IPS-20b (cell line): ENCODE results near the gene GPM6B.

Experiments
- H3K27ac ChIP-seq: one replicate; pipeline ENCODE4 v1.5.1; 2013; ENCODE audit warnings: low read length
- H3K27me3 ChIP-seq: 2 replicates; pipeline ENCODE4 v1.6.1; 2013; ENCODE audit warnings: mild to moderate bottlenecking, low read length, inconsistent platforms; ENCODE audit not compliant: insufficient read depth
- H3K36me3 ChIP-seq: 2 replicates; pipeline ENCODE4 v1.6.1; 2013; ENCODE audit warnings: low read depth, mild to moderate bottlenecking, inconsistent platforms, low read length, moderate library complexity; ENCODE audit not compliant: insufficient read depth
- H3K4me1 ChIP-seq: 2 replicates; pipeline ENCODE4 v1.6.1; 2013; ENCODE audit warnings: mild to moderate bottlenecking, control low read depth, inconsistent platforms, low read length, moderate library complexity; ENCODE audit not compliant: insufficient read depth
- H3K4me3 ChIP-seq: 2 replicates; pipeline ENCODE4 v1.5.1; 2013; ENCODE audit warnings: mild to moderate bottlenecking, low read length, inconsistent platforms
- H3K9ac ChIP-seq: 2 replicates; pipeline ENCODE4 v1.6.1; 2013; ENCODE audit warnings: low read depth, mild to moderate bottlenecking, inconsistent platforms, low read length, moderate library complexity
- H3K9me3 ChIP-seq: 2 replicates; pipeline ENCODE4 v1.6.1; 2013; ENCODE audit warnings: mild to moderate bottlenecking, low read depth, low read length, inconsistent platforms; ENCODE audit not compliant: insufficient read depth

GPM6B gene

DNA sequence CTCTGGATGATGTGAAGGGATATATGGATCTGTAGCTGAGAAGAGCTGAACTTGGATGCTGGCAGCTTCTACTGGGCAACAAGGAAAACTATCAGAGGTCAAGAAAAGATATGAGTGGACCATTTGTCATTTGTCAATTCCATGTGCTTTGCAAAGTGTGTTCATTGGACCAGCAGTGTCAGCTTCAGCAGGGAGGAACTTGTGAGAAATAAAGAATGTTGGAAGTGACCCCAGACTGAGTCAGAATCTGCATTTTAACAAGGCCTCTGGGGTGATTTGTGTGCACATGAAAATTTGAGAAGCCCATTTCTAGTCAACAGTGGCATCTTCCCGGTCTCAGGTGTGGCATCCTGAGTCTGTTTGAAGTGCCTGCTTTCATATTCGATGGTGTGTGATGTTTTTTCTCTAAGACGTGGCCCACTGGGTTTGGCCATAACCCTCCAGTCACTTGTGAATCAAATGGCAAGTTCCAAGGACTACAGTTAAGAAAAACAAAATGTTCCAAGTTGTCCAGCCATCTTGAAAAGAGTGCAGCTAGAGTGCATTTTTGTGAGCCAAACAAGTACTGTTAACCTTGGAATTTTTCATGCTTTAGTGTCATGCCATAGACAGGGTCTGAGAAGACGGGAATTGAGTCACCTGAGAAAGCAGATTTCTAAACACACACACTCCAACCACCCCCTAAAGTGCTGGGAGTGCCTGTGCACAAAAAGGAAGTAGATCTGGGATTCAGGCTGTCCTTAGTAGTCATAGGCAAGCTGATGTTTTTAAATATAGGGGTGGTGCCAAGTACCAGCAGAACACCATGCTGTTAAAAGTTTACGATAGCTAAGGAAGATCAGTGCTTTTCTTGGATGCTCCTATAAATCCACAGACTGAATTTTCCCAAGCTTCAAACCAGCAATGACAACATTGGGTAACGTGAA, 26.4 kb downstream of the GPM6B start:
- no peaks in the 10 kb centered on the region for H3K36me3 ChIP-seq
- no peak overlapping the region for H3K27ac ChIP-seq
- H3K9me3 ChIP-seq = no peaks in the 10 kb centered on the region
- no peak overlapping the region for H3K9ac ChIP-seq
- peaks cover 5% of the 10 kb centered on the region; the same call in 1 of the 2 replicates for H3K4me1 ChIP-seq
- H3K4me3 ChIP-seq = no peak overlapping the region
- no peaks in the 10 kb centered on the region for H3K27me3 ChIP-seq

DNA sequence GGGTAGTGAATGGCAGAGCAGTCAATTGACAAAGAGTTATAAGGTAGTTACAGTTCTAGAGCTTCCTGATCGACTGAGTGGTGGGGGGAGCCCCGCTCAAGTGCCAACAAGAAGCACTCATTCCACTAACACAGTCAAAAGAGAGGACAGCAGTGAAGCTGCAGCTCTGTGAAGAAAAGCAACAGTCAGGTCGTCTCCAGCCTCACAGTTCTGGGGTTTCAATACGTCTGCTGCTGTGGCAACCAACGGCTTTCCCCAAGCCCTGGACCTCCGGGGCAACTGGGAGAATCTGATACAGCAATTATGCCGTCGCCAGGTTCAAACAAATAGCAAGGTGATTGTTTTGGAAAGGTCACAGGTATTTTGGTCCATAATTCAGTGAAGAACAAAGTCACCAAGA, 30.8 kb downstream of the GPM6B start:
- no peaks in the 10 kb centered on the region for H3K27me3 ChIP-seq
- peaks cover 5% of the 10 kb centered on the region for H3K4me1 ChIP-seq
- H3K4me3 ChIP-seq = no peak overlapping the region
- peaks cover 25% of the 10 kb centered on the region; the same call in 1 of the 2 replicates for H3K36me3 ChIP-seq
- H3K9me3 ChIP-seq = no peaks in the 10 kb centered on the region
- no peak overlapping the region for H3K27ac ChIP-seq
- H3K9ac ChIP-seq = no peak overlapping the region

DNA sequence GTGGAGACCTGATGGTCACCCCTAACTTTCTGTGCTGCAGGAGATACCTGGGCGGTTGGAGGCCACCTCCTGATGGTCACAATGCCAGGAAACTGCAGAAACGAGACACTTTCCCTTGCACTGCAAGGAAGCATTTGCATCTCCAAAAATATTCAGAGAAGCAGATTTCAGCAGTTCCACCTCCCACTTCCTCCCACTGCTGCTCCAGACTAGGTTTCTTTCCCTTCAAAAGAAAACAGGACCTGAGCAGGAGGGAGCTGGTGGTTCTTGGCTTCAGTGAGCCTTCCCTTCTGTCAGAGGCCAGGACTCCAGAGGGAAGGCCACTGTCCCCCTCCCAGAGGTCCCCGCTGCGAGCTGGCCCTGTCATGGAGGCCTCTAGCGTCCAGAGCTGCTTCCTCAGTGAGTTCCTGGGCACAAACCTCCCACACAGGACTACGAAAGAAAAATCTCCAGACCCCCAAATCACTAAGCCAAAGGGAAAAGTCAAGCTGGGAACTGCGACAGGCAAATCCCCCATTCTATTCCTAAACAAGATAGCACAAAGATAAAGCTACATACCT, 35.9 kb downstream of the GPM6B start:
- H3K9ac ChIP-seq = no peak overlapping the region
- H3K36me3 ChIP-seq = peaks cover 54% of the 10 kb centered on the region
- no peaks in the 10 kb centered on the region; the same call in 1 of the 2 replicates for H3K4me1 ChIP-seq
- H3K27me3 ChIP-seq = no peaks in the 10 kb centered on the region
- H3K9me3 ChIP-seq = no peaks in the 10 kb centered on the region
- no peak overlapping the region for H3K4me3 ChIP-seq
- no peak overlapping the region for H3K27ac ChIP-seq

DNA sequence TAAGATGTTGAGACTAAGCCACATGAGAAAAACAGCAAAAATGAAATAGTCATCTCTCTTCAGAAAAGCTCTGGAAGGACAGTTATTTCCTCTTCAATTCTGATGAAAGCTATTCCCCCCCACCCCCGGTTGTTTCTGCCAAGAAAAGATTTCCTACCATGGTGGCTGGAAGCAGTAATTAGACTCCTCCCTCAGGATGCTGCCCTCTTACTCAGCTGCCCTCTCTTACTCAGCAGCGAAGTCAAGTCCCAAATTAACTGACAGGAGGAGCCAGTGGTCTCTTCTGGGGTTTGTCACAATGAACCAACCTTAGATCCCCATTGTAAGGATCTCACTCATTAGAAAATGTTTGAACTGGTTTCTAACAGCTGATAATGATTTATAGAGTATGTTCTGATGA, 38.0 kb downstream of the GPM6B start:
- H3K4me1 ChIP-seq = no peaks in the 10 kb centered on the region; the same call in 1 of the 2 replicates
- H3K36me3 ChIP-seq = peaks cover 74% of the 10 kb centered on the region
- no peak overlapping the region for H3K4me3 ChIP-seq
- H3K27ac ChIP-seq = no peak overlapping the region
- no peaks in the 10 kb centered on the region for H3K9me3 ChIP-seq
- H3K9ac ChIP-seq = no peak overlapping the region
- no peaks in the 10 kb centered on the region for H3K27me3 ChIP-seq

DNA sequence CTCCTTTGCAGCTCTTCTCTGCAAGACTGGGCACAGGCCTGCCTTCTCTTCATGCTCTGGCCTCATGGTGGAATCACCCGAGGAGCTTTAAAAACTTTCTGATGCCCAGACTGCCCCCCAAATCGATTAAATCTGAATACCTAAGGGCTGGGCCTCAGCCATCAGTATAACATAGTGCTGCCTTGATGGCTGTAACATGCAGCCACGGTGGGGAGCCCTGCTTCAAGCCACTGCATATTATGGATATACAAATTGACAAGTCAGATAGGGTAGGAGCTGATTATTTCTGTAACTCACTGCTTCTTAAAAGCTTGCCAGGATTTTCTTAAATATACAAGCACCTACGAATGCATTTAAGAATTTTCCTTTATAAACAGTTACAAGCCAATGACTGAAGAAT, 40.5 kb downstream of the GPM6B start:
- no peak overlapping the region for H3K9ac ChIP-seq
- H3K9me3 ChIP-seq = no peaks in the 10 kb centered on the region
- no peak overlapping the region for H3K4me3 ChIP-seq
- no peak overlapping the region for H3K27ac ChIP-seq
- no peaks in the 10 kb centered on the region for H3K27me3 ChIP-seq
- no peaks in the 10 kb centered on the region; the same call in 1 of the 2 replicates for H3K4me1 ChIP-seq
- peaks cover 77% of the 10 kb centered on the region for H3K36me3 ChIP-seq

DNA sequence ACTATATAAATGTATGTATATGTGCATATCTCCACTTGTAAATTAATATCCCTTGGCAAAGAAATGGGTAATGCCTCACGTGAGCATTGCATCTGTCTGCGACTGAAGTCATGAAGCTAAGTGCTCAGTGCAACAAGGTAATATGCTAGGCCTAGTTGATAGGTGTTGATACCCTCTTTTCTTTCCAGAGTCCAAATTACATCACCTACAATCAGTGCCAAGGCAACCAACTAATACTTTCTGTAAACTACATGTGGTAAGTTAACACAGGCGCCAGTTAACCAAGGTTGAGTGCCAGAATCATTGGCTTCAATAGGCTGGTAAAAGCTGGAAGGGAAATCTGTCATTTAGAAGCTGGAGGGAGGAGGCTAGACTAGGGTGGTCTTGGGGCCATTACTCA, 41.1 kb downstream of the GPM6B start:
- no peak overlapping the region for H3K27ac ChIP-seq
- H3K4me1 ChIP-seq = no peaks in the 10 kb centered on the region
- H3K27me3 ChIP-seq = no peaks in the 10 kb centered on the region
- no peaks in the 10 kb centered on the region for H3K9me3 ChIP-seq
- H3K9ac ChIP-seq = no peak overlapping the region
- H3K36me3 ChIP-seq = peaks cover 80% of the 10 kb centered on the region
- no peak overlapping the region for H3K4me3 ChIP-seq

DNA sequence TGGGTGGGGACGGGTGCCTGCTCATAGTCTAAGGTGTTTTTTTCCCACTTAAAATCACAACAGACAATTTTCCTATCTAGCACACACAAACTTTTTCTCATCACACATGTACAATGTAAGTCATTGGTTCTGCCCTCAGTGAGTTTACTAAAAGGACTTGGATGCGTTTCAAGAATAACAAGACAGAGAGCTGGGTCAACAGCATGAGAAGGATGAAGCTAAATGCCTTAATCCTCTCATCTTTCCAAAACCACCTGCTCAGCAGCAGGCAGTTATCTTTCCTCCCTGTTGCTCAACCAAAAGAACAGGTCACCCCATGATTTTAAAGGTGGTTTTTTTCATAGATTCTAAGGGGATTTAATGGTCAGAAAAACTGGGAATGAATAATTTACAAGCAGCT, 42.2 kb downstream of the GPM6B start:
- H3K9me3 ChIP-seq = no peaks in the 10 kb centered on the region
- H3K4me3 ChIP-seq = no peak overlapping the region
- H3K4me1 ChIP-seq = no peaks in the 10 kb centered on the region
- no peak overlapping the region for H3K27ac ChIP-seq
- no peaks in the 10 kb centered on the region for H3K27me3 ChIP-seq
- no peak overlapping the region for H3K9ac ChIP-seq
- peaks cover 92% of the 10 kb centered on the region for H3K36me3 ChIP-seq

DNA sequence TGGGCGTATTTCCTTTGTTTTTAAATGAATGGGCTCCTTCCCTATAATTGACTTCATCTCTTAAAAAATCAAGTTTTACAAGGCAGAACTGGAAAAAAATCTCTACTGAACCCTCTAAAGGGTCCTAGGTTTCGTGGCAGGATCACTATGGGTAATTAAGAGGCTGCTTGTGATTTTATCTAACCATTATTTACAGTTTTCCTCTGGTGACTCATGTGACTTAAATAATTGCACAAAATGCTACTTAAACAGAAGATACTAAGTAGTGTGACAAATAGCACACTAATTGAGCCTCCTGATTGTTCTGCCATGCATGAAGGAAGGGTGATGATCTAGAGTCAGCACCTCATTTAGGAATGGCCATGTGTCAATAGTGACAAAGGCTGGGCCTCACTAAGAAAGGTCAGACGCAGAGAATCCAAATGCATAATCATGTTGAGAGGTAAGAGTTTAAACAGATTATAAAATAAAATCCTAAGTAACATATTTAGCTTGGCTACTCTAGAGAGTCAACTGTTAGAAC, 46.8 kb downstream of the GPM6B start:
- H3K4me3 ChIP-seq = no peak overlapping the region
- no peaks in the 10 kb centered on the region for H3K9me3 ChIP-seq
- no peaks in the 10 kb centered on the region; the same call in 1 of the 2 replicates for H3K4me1 ChIP-seq
- H3K27me3 ChIP-seq = no peaks in the 10 kb centered on the region
- no peak overlapping the region for H3K9ac ChIP-seq
- H3K27ac ChIP-seq = no peak overlapping the region
- peaks cover 99% of the 10 kb centered on the region for H3K36me3 ChIP-seq

DNA sequence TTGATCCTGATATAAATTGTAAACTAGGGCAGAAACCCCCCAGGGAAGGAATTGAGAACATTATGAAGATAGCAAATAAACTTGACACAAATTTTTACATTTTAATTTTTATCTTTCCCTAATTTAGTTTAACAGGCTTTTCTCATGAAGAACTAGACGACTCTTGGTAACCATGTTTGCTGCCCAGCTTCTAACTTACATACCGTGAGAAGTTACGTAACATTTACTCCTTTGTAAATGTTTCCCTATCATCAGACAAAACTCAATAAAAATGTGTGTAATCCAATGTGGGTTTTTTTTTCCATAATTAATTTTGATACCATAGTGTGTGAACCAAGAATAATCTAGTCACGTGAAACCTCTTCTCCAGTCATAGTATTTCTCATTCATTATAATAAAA, 48.0 kb downstream of the GPM6B start:
- peaks cover under 1% of the 10 kb centered on the region; the same call in 1 of the 2 replicates for H3K4me1 ChIP-seq
- no peak overlapping the region for H3K27ac ChIP-seq
- no peak overlapping the region for H3K4me3 ChIP-seq
- H3K27me3 ChIP-seq = no peaks in the 10 kb centered on the region
- H3K36me3 ChIP-seq = peaks cover 95% of the 10 kb centered on the region
- H3K9me3 ChIP-seq = no peaks in the 10 kb centered on the region
- no peak overlapping the region for H3K9ac ChIP-seq

DNA sequence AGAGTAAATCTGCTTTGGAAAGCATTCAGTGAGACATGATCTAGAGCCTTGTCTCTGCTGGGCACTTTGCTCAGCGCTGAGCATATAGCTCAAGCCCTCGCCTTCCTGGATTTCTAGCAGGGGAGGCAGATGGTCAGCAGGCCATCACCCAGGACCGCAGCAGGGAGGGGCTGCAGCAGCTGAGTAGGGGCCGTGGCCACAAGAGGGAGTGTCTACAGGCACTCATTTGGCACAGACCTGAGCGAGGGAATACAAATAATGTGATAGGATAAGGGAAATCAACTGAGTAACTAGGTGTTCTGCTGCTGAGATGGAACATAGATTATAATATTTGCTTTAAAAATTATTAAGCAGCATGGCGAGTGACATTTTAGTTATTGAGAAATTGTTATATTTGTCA, 52.1 kb downstream of the GPM6B start:
- no peak overlapping the region for H3K4me3 ChIP-seq
- peaks cover 87% of the 10 kb centered on the region for H3K36me3 ChIP-seq
- H3K9ac ChIP-seq = no peak overlapping the region
- no peak overlapping the region for H3K27ac ChIP-seq
- no peaks in the 10 kb centered on the region for H3K27me3 ChIP-seq
- no peaks in the 10 kb centered on the region for H3K9me3 ChIP-seq
- peaks cover 23% of the 10 kb centered on the region; the same call in 1 of the 2 replicates for H3K4me1 ChIP-seq

DNA sequence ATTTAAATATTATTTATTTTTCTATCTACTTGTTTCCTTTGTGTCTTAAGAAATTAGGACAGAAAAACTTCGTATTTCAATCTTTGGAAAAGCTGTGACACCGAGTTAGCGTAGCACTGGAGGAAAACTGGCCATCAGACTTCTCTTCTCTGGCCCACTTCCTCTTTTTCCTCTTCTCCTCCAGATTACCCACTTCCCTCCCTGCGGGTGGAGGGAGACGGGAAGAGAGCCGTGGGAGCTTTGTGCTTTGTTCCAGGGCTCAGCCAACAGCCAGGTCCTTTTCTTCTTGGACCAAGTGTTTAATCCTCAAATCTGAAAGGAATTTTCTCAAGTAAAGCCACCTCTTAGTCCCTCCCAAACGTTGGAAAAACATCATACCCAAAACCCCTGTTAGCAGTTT, 52.6 kb downstream of the GPM6B start:
- Histone ChIP-seq H3K9me3 (no peaks in the 10 kb centered on the region), H3K4me1 (peaks cover 23% of the 10 kb centered on the region; the same call in 1 of the 2 replicates), H3K9ac (no peak overlapping the region), H3K27me3 (no peaks in the 10 kb centered on the region), H3K27ac (no peak overlapping the region), H3K4me3 (no peak overlapping the region), H3K36me3 (peaks cover 87% of the 10 kb centered on the region)

DNA sequence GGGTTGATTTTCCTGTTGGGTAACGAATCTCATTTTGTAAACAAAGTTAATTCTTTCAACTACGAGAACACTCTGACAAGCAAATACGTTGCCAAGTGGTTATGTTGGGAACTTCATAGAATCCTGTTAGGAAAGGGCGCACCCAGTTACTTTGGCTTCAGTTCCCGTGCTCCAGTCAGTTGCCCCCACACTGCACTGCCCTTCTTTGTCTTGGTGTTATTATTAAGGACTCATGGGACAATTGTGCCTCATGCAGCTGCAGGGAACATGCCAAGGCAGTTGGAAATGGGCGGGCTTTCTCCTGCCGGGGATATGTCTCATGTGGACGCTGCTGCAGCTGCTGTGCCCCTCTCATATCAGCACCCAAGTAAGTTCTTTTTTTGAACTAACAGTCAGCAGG, 53.4 kb downstream of the GPM6B start:
- H3K4me3 ChIP-seq = no peak overlapping the region
- peaks cover 23% of the 10 kb centered on the region; the same call in 1 of the 2 replicates for H3K4me1 ChIP-seq
- H3K9me3 ChIP-seq = no peaks in the 10 kb centered on the region
- H3K9ac ChIP-seq = no peak overlapping the region; the same call in 1 of the 2 replicates
- peaks cover 87% of the 10 kb centered on the region for H3K36me3 ChIP-seq
- no peaks in the 10 kb centered on the region for H3K27me3 ChIP-seq
- H3K27ac ChIP-seq = no peak overlapping the region
